HG03432 (cell line): ENCODE measurements around the gene SMARCA2.
A peak's percentile ranks its signal among the peaks of the same experiment; 100 is the strongest.

Experiments
- ATAC-seq: cut with Tn5 transposase; IDR thresholded peaks from one replicate; pipeline ENCODE4 v1.9.1; 2021; ENCODE audit warnings: mild to moderate bottlenecking, moderate library complexity; ENCODE audit not compliant: unreplicated experiment

The SMARCA2 gene

GRCh38 chr9:2236850-2237249 lies 221.7 kb downstream of the SMARCA2 start:
- ATAC-seq, result no peak

DNA sequence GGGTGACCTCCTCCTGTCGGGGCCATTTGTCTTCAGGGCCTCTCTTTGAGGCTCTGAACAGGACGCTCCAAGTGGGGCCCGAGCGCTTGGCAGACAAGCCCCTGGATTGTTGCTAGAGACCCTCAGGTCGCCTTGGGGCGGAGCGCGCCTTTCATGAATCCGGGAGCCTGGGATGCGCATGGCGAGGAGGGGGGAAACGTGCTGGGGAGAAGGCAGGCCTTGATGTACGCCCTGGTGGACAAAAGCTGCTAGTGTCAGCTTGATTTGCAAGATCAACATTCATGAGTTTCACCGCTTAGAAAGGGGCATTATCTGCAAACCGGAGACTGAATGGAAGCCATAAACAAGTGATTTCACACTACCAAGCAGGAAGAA lies 226.3 kb downstream of the SMARCA2 start:
- no peak for ATAC-seq

DNA sequence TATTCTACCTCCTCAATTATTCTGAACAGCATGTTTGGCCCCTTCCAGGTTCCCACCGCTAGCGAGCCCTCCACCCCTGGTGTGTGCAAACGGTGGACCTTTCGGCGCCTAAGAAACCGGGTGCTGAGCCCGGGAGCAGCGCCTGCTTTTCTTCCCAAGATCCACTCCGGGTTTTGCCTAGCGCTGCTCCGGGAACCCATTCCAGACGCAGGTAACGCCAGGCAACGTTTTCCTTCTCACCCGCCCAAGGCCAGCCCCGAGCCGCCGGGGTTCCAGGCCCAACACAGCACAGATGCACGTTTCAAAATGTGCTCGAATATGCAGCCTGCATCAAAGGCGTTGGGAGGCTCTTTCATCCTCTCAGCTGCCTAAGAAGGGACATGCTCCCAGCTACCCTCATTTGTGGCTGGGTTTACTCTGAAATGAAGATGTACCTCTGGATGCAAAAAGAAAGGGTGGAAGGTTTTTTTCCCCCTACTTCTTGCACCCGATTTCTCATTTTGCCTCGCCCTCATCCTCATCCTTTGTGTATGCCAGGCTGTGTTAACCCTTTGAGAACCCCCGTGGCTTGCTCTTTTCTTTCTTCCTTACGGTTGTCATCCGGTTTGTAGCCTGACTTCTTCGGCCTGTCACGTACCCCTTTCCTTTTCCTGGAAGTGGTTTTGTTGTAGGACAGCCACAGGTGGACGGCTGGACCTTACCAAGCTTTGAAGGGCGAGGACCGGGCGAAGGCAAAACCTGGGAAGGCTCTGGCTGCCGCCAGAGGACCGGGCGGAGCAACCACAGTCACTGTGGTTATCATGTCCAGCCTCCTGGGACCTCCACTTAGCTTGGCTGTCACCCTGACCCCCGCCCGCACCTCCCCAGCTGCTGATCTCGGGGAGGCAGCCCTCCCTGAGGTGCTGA lies 226.9 kb downstream of the SMARCA2 start:
- peak; percentile 94 for ATAC-seq

- no peak for ATAC-seq
Measured at GRCh38 chr9:2242831-2243330, 227.7 kb downstream of the SMARCA2 start.
